A673 (cell line): Measurements from ENCODE around the gene WDR46.

Source experiments
- CTCF ChIP-seq: fragments of 300-800, 200-600 bp; sonication (generic); conservative IDR thresholded peaks from 2 replicates; pipeline ENCODE4 v1.5.1; 2017; ENCODE audit warnings: low read depth, mild to moderate bottlenecking, antibody characterized with exemption, low read length, moderate library complexity, mixed read lengths
- EZH2 ChIP-seq: fragments of 200-600 bp; sonication (generic); IDR thresholded peaks from 2 replicates; pipeline ENCODE4 v1.6.1; 2017; ENCODE audit warnings: borderline replicate concordance, low read depth, mild to moderate bottlenecking, mixed read lengths, antibody characterized with exemption, low read length; ENCODE audit not compliant: poor library complexity, severe bottlenecking

DNA sequence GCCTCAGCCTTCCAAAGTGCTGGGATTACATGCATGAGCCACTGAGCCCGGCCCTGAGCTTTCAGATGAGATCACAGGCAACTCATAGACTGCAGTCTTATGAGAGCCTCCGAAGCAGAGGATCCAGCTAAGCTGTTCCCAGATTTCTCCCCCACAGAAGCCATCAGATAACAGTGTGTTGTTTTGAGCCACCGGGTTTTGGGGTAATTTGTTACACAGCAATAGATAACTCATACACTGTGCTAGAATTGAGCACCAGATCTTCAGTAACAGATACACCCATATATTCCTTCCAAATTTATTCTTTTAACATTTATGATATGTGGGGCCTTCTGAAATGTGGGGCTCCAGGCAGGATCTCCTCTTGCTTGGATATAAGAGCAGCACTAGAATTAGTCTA is 47.5 kb upstream of the WDR46 start:
- no peak for TF ChIP-seq CTCF
- no peak for TF ChIP-seq EZH2
